HG03103 (cell line): Measurements from ENCODE around the gene PIRT.

Experiments used
- ATAC-seq: cut with Tn5 transposase; IDR thresholded peaks from one replicate; pipeline ENCODE4 v1.9.1; 2021; ENCODE audit warnings: low read depth; ENCODE audit not compliant: unreplicated experiment

PIRT gene

GRCh38 chr17:10824874-10825273 lies 13.0 kb downstream of the PIRT start:
- ATAC-seq: no peak

GRCh38 chr17:10821770-10822169 lies 16.1 kb downstream of the PIRT start:
- ATAC-seq: no peak

- ATAC-seq: no peak
These were observed 16.8 kb downstream of the PIRT start for GRCh38 chr17:10821054-10821453.

- no peak for ATAC-seq
These were observed 22.6 kb downstream of the PIRT start for GRCh38 chr17:10815319-10815718.

GRCh38 chr17:10814075-10814474 lies 23.8 kb downstream of the PIRT start:
- no peak for ATAC-seq

- ATAC-seq: no peak
These were observed 25.2 kb downstream of the PIRT start for GRCh38 chr17:10812674-10813073.

GRCh38 chr17:10809605-10810004 lies 28.3 kb downstream of the PIRT start:
- ATAC-seq: no peak

- no peak for ATAC-seq
These were observed 30.2 kb downstream of the PIRT start for GRCh38 chr17:10807704-10808128.

GRCh38 chr17:10806545-10807262 lies 31.2 kb downstream of the PIRT start:
- no peak for ATAC-seq

GRCh38 chr17:10805911-10806310 lies 32.0 kb downstream of the PIRT start:
- no peak for ATAC-seq

- ATAC-seq: no peak
These were observed 33.3 kb downstream of the PIRT start for GRCh38 chr17:10804546-10804945.

- ATAC-seq: no peak
These were observed 33.9 kb downstream of the PIRT start, which contains the start of gene TMEM238L for GRCh38 chr17:10803830-10804475. Gene TMEM238L, minus strand, starts transcription at chr17:10804099. Its CDS starts 136 bp downstream, at chr17:10803963.

GRCh38 chr17:10803350-10803749 lies 34.5 kb downstream of the PIRT start:
- ATAC-seq: no peak

- no peak for ATAC-seq
These were observed 35.2 kb downstream of the PIRT start for GRCh38 chr17:10802496-10803284.

GRCh38 chr17:10799407-10799806 lies 38.5 kb downstream of the PIRT start:
- no peak for ATAC-seq

GRCh38 chr17:10798910-10799309 lies 39.0 kb downstream of the PIRT start:
- ATAC-seq: no peak

GRCh38 chr17:10798332-10798749 lies 39.5 kb downstream of the PIRT start:
- ATAC-seq: no peak

- no peak for ATAC-seq
These were observed 40.2 kb downstream of the PIRT start for GRCh38 chr17:10797476-10798328.

GRCh38 chr17:10793816-10794215 lies 44.1 kb downstream of the PIRT start:
- no peak for ATAC-seq

- ATAC-seq: no peak
These were observed 44.6 kb downstream of the PIRT start for GRCh38 chr17:10793256-10793655.
